Psoas muscle (tissue), 8 donors: ENCODE measurements around the gene ARHGAP10. TPM values are rescaled to one million over a fixed set of nuclear protein-coding genes. Genes with fewer than 3 reads are reported as not detected.

Source experiments
- ATAC-seq, 4 donors: fragments of 200-7000 bp; cut with Tn5 transposase; one replicate each; pipeline ENCODE4 v1.9.1; 2020; ENCODE audit warnings: moderate library complexity in 3 of 4, mild to moderate bottlenecking in 2 of 4
- DNase-seq, 2 donors: peaks; one replicate each; pipeline ENCODE4 v3.0.0-alpha.2; 2020
- H3K27ac ChIP-seq: fragments of 200-600 bp; one replicate; pipeline ENCODE4 v1.8.0; 2022
- H3K27me3 ChIP-seq, 3 donors: fragments of 200-600 bp in 1 of 3; one replicate each; pipeline versions ENCODE4 v1.6.1 to v1.8.0; 2013 to 2022; ENCODE audit warnings: low read length in 2 of 3, mild to moderate bottlenecking in 2 of 3, moderate library complexity in 1 of 3; ENCODE audit not compliant: insufficient read depth in 3 of 3
- H3K36me3 ChIP-seq, 2 donors: fragments of 200-600 bp in 1 of 2; one replicate each; pipeline versions ENCODE4 v1.6.1 to v1.8.0; 2013 to 2022; ENCODE audit warnings: low read depth in 1 of 2, mild to moderate bottlenecking in 1 of 2, moderate library complexity in 1 of 2; ENCODE audit not compliant: insufficient read depth in 1 of 2
- H3K4me1 ChIP-seq: fragments of 200-600 bp; one replicate; pipeline ENCODE4 v1.8.0; 2022
- H3K4me3 ChIP-seq: fragments of 200-600 bp; one replicate; pipeline ENCODE4 v1.8.0; 2022; ENCODE audit warnings: mild to moderate bottlenecking
- H3K9me3 ChIP-seq: fragments of 200-600 bp; one replicate; pipeline ENCODE4 v1.8.0; 2022
- CTCF ChIP-seq: fragments of 200-600 bp; IDR thresholded peaks from one replicate; pipeline ENCODE4 v1.8.0; 2022; ENCODE audit warnings: antibody characterized with exemption
- WGBS, 3 donors: extraction: QIAGEN DNeasy Blood & Tissue Kit; methylation state at CpG; one replicate each; pipeline versions ENCODE4 v1.1.6 to v1.1.7; 2013; 5-methylcytosine and 5-hydroxymethylcytosine counted together
- intact Hi-C, 2 donors: fragments of 100-400 bp; cut with DNase I; formaldehyde crosslinking; loops; one replicate each; pipeline versions ENCODE4 v1.11.0 to v1.14.2; 2022
- long read RNA-seq, 2 donors: library from polyadenylated mRNA; unstranded; transcript quantifications; one replicate each; pipeline ENCODE4 v2.0.0, GENCODE V29; 2021
- polyA plus RNA-seq, 3 donors: library from polyadenylated mRNA; stranded (reverse); fragments of 200-250 nt; gene quantifications; one replicate each; pipeline ENCODE4 v1.2.3, GENCODE V29; 2013
- total RNA-seq, 4 donors: library from RNA; stranded (reverse); fragmentation: NEBNext Ultra II Directional in 2 of 4; extraction: Animal tissue kit (Norgen Biotek cat#: 25700) in 2 of 4; gene quantifications; one replicate each; pipeline versions ENCODE4 v1.2.1 to v1.2.4, GENCODE V29; 2021 to 2023
- donor health status: healthy with polysubstance abuse.
- donor health status: DM: no; HTN: no; CAD: no; lungs with moderate emphysema.
- donor health status: Bipolar disorder and iron deficiency.
- donor health status: healthy.
- donor health status: DM: yes; HTN: yes; CAD: no.
- donor health status: DM: no; HTN: no; CAD: no.
- donor health status: DM: no; HTN: no; CAD: no.
- donor health status: DM: yes; HTN: yes; CAD: no.

Gene ARHGAP10, protein sequence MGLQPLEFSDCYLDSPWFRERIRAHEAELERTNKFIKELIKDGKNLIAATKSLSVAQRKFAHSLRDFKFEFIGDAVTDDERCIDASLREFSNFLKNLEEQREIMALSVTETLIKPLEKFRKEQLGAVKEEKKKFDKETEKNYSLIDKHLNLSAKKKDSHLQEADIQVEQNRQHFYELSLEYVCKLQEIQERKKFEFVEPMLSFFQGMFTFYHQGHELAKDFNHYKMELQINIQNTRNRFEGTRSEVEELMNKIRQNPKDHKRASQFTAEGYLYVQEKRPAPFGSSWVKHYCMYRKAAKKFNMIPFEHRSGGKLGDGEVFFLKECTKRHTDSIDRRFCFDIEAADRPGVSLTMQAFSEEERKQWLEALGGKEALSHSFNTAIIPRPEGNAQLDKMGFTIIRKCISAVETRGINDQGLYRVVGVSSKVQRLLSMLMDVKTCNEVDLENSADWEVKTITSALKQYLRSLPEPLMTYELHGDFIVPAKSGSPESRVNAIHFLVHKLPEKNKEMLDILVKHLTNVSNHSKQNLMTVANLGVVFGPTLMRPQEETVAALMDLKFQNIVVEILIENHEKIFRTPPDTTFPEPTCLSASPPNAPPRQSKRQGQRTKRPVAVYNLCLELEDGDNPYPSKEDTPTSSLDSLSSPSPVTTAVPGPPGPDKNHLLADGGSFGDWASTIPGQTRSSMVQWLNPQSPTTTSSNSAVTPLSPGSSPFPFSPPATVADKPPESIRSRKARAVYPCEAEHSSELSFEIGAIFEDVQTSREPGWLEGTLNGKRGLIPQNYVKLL
- total RNA-seq = 10 to 100 TPM; 34.0 to 43.5 (median 37.3) TPM
- polyA plus RNA-seq = 10 to 100 TPM; 28.8 to 30.3 (median 28.8) TPM
- long read RNA-seq, donor 1, partial matches to known transcripts = 14 of 20 reads
- long read RNA-seq, donor 1, other reads (novel, unspliced or antisense) = 3 of 20 reads
- long read RNA-seq, donor 2, transcript ARHGAP10-201 (23 exons, 3,299 nt) = major isoform, 5 of 46 reads
- long read RNA-seq, donor 2, partial matches to known transcripts = 28 of 46 reads
- long read RNA-seq, donor 2, other reads (novel, unspliced or antisense) = 13 of 46 reads

DNA sequence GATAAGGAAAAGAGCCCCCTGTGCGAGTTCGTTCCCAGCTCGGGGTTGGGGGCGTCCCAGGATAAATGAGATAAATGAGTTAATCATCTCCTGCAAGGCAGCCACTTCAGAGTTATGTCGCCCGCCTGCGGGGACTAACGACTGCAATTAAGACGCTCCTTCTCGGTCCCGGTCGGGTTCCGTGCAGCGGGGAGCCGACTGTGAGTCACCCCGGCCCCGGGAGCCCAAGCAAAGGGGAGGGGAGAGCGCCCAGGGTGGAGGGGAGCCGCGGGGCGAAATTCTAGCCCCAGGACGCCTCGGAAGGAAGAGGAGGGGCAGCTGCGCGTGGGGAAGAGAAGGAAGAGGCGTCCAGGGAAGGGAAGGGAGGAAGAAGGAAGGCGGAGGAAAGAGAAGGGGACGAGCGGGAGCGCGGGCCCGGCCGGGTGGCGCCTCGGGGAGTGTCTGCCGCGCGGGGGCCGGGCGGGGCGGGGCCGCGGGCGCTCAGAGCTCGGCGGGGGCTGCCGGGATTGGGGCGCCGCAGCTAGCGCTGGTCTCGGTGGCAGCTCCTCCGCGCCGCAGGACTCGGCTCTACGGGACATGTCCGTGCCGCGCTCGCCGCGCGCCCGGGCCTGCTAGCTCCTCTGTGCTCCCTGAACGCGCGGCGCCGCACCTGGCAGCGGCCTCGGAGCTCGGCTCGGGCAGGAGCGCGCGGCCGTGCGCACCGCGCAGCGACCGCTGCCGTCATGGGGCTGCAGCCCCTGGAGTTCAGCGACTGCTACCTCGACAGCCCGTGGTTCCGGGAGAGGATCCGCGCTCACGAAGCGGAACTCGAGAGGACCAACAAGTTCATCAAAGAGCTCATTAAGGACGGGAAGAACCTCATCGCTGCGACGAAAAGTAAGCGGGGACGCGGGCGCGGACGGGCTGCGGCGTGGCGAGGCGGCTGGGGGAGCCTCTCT is at the start of gene ARHGAP10:
Gene ARHGAP10, plus strand, starts transcription at position 509 of the 938 bp plus-strand sequence. Its CDS starts 214 bp downstream, at position 723.
- WGBS, 3 donors = 0 to 1% (median 1%) methylated on average over 83 to 106 of the region's 106 CpGs

DNA sequence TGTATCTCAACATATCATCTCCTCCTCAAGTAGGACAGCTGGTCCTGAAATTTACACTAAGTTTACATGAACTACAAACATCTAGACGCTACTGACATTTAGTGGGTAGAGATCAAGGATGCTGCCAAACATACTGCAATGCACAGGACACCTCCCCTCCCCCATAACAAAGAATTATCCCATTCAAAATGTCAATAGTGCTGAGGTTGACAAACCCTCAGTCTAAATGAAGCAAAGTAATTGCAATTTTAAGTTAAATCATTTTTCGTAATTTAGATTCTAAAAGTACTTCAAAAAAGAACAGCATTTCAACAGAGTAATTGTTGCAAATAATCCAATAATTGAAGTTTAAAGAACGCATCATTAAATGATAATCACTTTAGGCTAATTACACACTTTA is 49.1 kb upstream of the ARHGAP10 start:
- DNase-seq (no peak), ATAC-seq (no peak)
- WGBS, 3 donors = 44 to 64% (median 51%) methylated on average over 3 of the region's 3 CpGs
- Histone ChIP-seq H3K9me3 (no peaks in the 10 kb centered on the region), H3K36me3 (no peaks in the 10 kb centered on the region), H3K27me3 (no peaks in the 10 kb centered on the region), H3K27ac (peak overlapping the region; percentile 93), H3K4me1 (peaks cover 3% of the 10 kb centered on the region), H3K4me3 (peak overlapping the region; percentile 84)
- intact Hi-C loops = no loop called here
- no peak for TF ChIP-seq CTCF

More for the DNA sequence above, at the start of gene ARHGAP10:
- Histone ChIP-seq H3K36me3 (no peaks in the 10 kb centered on the region), H3K4me3 (peak within 1 kb of the TSS; percentile 93), H3K9me3 (no peaks in the 10 kb centered on the region), H3K27ac (peak within 1 kb of the TSS; percentile 97), H3K27me3 (no peaks in the 10 kb centered on the region), H3K4me1 (peaks cover 29% of the 10 kb centered on the region)
- intact Hi-C loops = loop anchor here (5.0 kb wide), 4 partner anchors 40 to 100 kb away; no protein-coding TSS in a partner anchor
- DNase-seq (peak; percentile 81 to 88), ATAC-seq (peak; percentile 74 to 79 (median 76))
- no peak for TF ChIP-seq CTCF

DNA sequence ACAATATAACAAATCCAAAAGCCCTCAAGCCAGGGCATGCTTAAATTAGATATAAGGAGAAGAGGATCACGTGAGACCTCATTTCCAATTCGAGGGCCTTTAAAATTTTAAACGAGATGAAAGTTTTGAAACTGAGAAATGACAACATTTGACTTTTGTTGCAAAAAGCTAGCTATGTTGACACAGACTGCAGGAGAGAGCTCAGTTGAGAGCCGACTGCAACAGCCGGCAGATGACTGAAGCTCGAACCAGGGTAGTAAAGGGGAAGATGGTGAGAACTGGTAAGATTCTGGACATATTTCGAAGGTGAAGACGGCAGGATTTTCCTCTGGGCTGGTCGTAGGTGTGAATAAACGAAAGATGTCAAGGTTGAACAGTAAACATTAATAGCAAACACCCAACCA is 48.7 kb upstream of the ARHGAP10 start:
- 1 to 2% (median 2%) methylated on average over 10 of the region's 10 CpGs for WGBS, 3 donors
- peaks cover 3% of the 10 kb centered on the region for H3K4me1 ChIP-seq
- H3K27ac ChIP-seq = peak overlapping the region; percentile 93
- H3K9me3 ChIP-seq = no peaks in the 10 kb centered on the region
- no peak for TF ChIP-seq CTCF
- H3K27me3 ChIP-seq = no peaks in the 10 kb centered on the region
- intact Hi-C loops = no loop called here
- ATAC-seq (peak; percentile 36 to 63 (median 40)), DNase-seq (no peak)
- no peaks in the 10 kb centered on the region for H3K36me3 ChIP-seq
- H3K4me3 ChIP-seq = peak overlapping the region; percentile 84
